GM12878 (cell line): ENCODE data around the gene TRH. TPM values are rescaled to one million over a fixed set of nuclear protein-coding genes. Genes with fewer than 3 reads are reported as not detected.

Source experiments
- ATAC-seq: fragments of 200-7000 bp; cut with Tn5 transposase; 3 replicates; pipeline ENCODE4 v1.9.1; 2020; ENCODE audit warnings: mild to moderate bottlenecking, moderate library complexity
- BruUV-seq: library from RNA; stranded (reverse); fragments of 400-500 nt; replicated peaks from 2 replicates; lab custom pipeline; 2021; lab: Mats Ljungman, UMichigan
- CTCF ChIA-PET: fragments of 300-600 bp; sonication (Branson Sonifier 250); formaldehyde crosslinking; extraction: SDS; loops from one replicate; lab custom pipeline; 2021; ENCODE audit warnings: inconsistent platforms; lab: Yijun Ruan, JAX
- POLR2A ChIA-PET: fragments of 350-600 bp; formaldehyde crosslinking; extraction: SDS; loops from one replicate; lab custom pipeline; 2021; ENCODE audit warnings: inconsistent platforms; lab: Charles Lee
- RAD21 ChIA-PET: fragments of 300-600 bp; sonication (Branson Sonifier 250); formaldehyde crosslinking; loops from one replicate; lab custom pipeline; 2023; ENCODE audit warnings: antibody characterized with exemption; ENCODE audit not compliant: unreplicated experiment; lab: Charles Lee
- SMC1A ChIA-PET: fragments of 300-600 bp; sonication (Branson Sonifier 250); formaldehyde crosslinking; loops from one replicate; lab custom pipeline; 2023; ENCODE audit not compliant: unreplicated experiment, uncharacterized antibody; lab: Charles Lee
- DNase-seq: peaks from one replicate; pipeline ENCODE4 v3.0.0-alpha.2; 2011; ENCODE audit warnings: low read depth, low spot score
- FAIRE-seq: peaks from 3 replicates; lab custom pipeline; 2011; peaks lifted over from hg19 to GRCh38; lab: Jason Lieb, UNC
- H2AFZ ChIP-seq: 2 replicates; pipeline ENCODE4 v1.6.0; 2011; ENCODE audit warnings: low read depth, low read length, control low read depth; ENCODE audit not compliant: control insufficient read depth
- H3K27ac ChIP-seq: 2 replicates; pipeline ENCODE4 v1.5.1; 2011; ENCODE audit warnings: control low read depth; ENCODE audit not compliant: control insufficient read depth, insufficient read depth
- H3K27me3 ChIP-seq, 2 experiments: replicated peaks in 1 of 2; 2 replicates each; pipeline versions ENCODE4 v1.6.0 to v1.6.1; 2011; ENCODE audit warnings: low read length in 1 of 2; ENCODE audit not compliant: control insufficient read depth in 2 of 2, insufficient read depth in 2 of 2
- H3K36me3 ChIP-seq, 2 experiments: 2 replicates each; pipeline ENCODE4 v1.5.1; 2011; ENCODE audit warnings: low read length in 1 of 2; ENCODE audit not compliant: control insufficient read depth in 2 of 2, insufficient read depth in 2 of 2
- H3K4me1 ChIP-seq: 2 replicates; pipeline ENCODE4 v1.6.1; 2011; ENCODE audit warnings: mild to moderate bottlenecking, low read length, moderate library complexity, mixed read lengths; ENCODE audit not compliant: control insufficient read depth, insufficient read depth
- H3K4me2 ChIP-seq: 2 replicates; pipeline ENCODE4 v1.6.0; 2011; ENCODE audit warnings: control low read depth; ENCODE audit not compliant: control insufficient read depth, insufficient read depth
- H3K4me3 ChIP-seq: fragments of 200-600 bp; sonication (generic); 2 replicates; pipeline ENCODE4 v1.5.1; 2016
- H3K79me2 ChIP-seq: 2 replicates; pipeline ENCODE4 v1.6.0; 2011; ENCODE audit warnings: low read length; ENCODE audit not compliant: control insufficient read depth, insufficient read depth
- H3K9ac ChIP-seq: 2 replicates; pipeline ENCODE4 v1.8.0; 2011; ENCODE audit warnings: low read length, control low read depth, mixed read lengths; ENCODE audit not compliant: control insufficient read depth, insufficient read depth
- H3K9me3 ChIP-seq: replicated peaks from 3 replicates; pipeline ENCODE4 v1.5.1; 2011; ENCODE audit warnings: mild to moderate bottlenecking, low read length; ENCODE audit not compliant: control insufficient read depth, insufficient read depth
- H4K20me1 ChIP-seq: 2 replicates; pipeline ENCODE4 v1.6.0; 2011; ENCODE audit not compliant: control insufficient read depth, insufficient read depth
- BMI1 ChIP-seq: fragments of 450-650 bp; IDR thresholded peaks from 2 replicates; pipeline ENCODE4 v1.6.1; 2016; ENCODE audit warnings: mild to moderate bottlenecking, moderate library complexity, borderline replicate concordance
- KLF5 ChIP-seq: fragments of 450-650 bp; IDR thresholded peaks from 2 replicates; pipeline ENCODE4 v1.6.1; 2014; ENCODE audit warnings: mild to moderate bottlenecking; ENCODE audit not compliant: partially characterized antibody
- REST ChIP-seq: IDR thresholded peaks from 2 replicates; pipeline ENCODE4 v1.6.1; 2012; ENCODE audit warnings: mild to moderate bottlenecking, low read depth, low read length
- SMAD1 ChIP-seq: fragments of 450-650 bp; IDR thresholded peaks from 2 replicates; pipeline ENCODE4 v1.6.1; 2018; ENCODE audit warnings: mild to moderate bottlenecking, low read depth; ENCODE audit not compliant: partially characterized antibody
- ZSCAN29 ChIP-seq: fragments of 450-650 bp; IDR thresholded peaks from 2 replicates; pipeline ENCODE4 v1.6.1; 2017; ENCODE audit warnings: mild to moderate bottlenecking, moderate library complexity
- WGBS: methylation state at CpG from one replicate; pipeline ENCODE4 v1.1.6; 2016; ENCODE audit warnings: low lambda C conversion rate; ENCODE audit not compliant: insufficient replicate concordance, insufficient coverage; ENCODE audit errors: missing lambda C conversion rate; 5-methylcytosine and 5-hydroxymethylcytosine counted together
- in situ Hi-C: fragments of 300-500 bp; cut with MboI; formaldehyde crosslinking; loops from 9 replicates; pipeline ENCODE4 v1.14.3; 2018; ENCODE audit warnings: mixed read lengths
- intact Hi-C: fragments of 100-400 bp; cut with micrococcal nuclease; formaldehyde crosslinking; loops from one replicate; pipeline ENCODE4 v1.14.2; 2022; ENCODE audit not compliant: unreplicated experiment
- polyA plus RNA-seq, 11 experiments: library from polyadenylated mRNA; depleted of rRNA in 4 of 11; unstranded in 6 of 11; stranded (reverse) in 5 of 11; fragments of >200 nt; fragmentation: Nextera tagmentation in 4 of 11; fragmentation: Illumina TruSeq in 1 of 11; extraction: Ambion mirVana in 4 of 11; extraction: Trizol in 1 of 11; gene quantifications; 1 replicate in 1 of 11; 2 replicates in 10 of 11; pipeline versions ENCODE4 v1.2.1 to v1.2.3, GENCODE V29; 2011 to 2016; ENCODE audit warnings: inconsistent platforms in 2 of 11, missing spikeins in 2 of 11, low read depth in 1 of 11
- total RNA-seq, 4 experiments: library from RNA; depleted of rRNA in 3 of 4; stranded (reverse); fragments of >200 nt in 3 of 4; fragmentation: Illumina TruSeq in 1 of 4; extraction: Trizol in 1 of 4; gene quantifications; 2 replicates each; pipeline versions ENCODE4 v1.2.1 to v1.2.3, GENCODE V29; 2013 to 2021

The TRH gene
- total and polyA plus RNA-seq, 10 of the 15 experiments (the other 5 are each of a cell fraction or from before 2014, with no cell fraction given), result not detected

- ChIA-PET SMC1A (no interaction called here), CTCF (no interaction called here)
- intact Hi-C loops, result no loop called here
- H3K4me3 ChIP-seq, result no peak overlapping the region
- H3K9ac ChIP-seq, result no peak overlapping the region
- no peak overlapping the region for H3K4me2 ChIP-seq
- no peaks in the 10 kb centered on the region for H3K36me3 ChIP-seq
- no peaks in the 10 kb centered on the region for H4K20me1 ChIP-seq
- H3K4me1 ChIP-seq, result no peaks in the 10 kb centered on the region
- no peak for TF ChIP-seq SMAD1
- no peak for TF ChIP-seq BMI1
- TF ChIP-seq ZSCAN29, result no peak
- no peak for TF ChIP-seq REST
- no peak for TF ChIP-seq KLF5
- TF ChIP-seq, all 136 proteins: peak for 0
- ChIA-PET POLR2A (no interaction called here), RAD21 (no interaction called here)
- H3K79me2 ChIP-seq, result no peaks in the 10 kb centered on the region
- H3K27me3 ChIP-seq, result peaks cover 10 to 11% of the 10 kb centered on the region in 2 experiments
- no peak for FAIRE-seq
- no peak overlapping the region for H2AFZ ChIP-seq
- no peaks in the 10 kb centered on the region for H3K9me3 ChIP-seq
- WGBS, result 15% methylated on average over 5 of the region's 5 CpGs
- in situ Hi-C loops, result no loop called here
- no peak for DNase-seq
- ATAC-seq, result 0 out of 3 replicates have a peak, but pooled peaks have one; percentile 20
- no peak overlapping the region for H3K27ac ChIP-seq
- BruUV-seq, result no TSS peak
Observed at GRCh38 chr3:129979905-129980304, 5.4 kb downstream of the TRH start.
